HG03521 (cell line): ENCODE data around the gene KCNA3.

ENCODE experiments used
- ATAC-seq: cut with Tn5 transposase; IDR thresholded peaks from one replicate; pipeline ENCODE4 v1.9.1; 2021; ENCODE audit warnings: mild to moderate bottlenecking, moderate library complexity; ENCODE audit not compliant: unreplicated experiment

Gene KCNA3

GRCh38 chr1:110674337-110675059 is at the start of gene KCNA3:
Gene KCNA3 (minus strand): TSS chr1:110674940. CDS start chr1:110674809, 131 bp downstream.
- no peak for ATAC-seq

DNA sequence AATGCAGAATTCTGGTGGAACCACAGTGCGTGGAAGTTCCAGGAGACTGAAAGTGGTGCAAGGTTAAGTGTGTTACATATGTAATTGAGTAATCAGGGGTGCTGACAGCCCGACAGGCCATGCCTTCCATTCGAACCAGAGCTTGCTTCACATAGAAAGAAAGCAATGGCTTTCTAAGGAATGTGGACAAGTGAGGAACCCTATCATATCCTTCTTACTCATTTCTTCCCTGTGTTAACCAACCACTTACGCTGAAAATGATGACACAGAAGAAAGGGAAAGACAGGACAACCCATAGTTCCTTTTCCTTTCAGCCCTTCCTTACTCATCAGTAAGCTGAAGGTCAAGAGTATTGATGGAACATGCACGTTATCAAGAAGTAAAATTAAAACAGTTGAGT is 48.1 kb upstream of the KCNA3 start:
- ATAC-seq, result no peak

DNA sequence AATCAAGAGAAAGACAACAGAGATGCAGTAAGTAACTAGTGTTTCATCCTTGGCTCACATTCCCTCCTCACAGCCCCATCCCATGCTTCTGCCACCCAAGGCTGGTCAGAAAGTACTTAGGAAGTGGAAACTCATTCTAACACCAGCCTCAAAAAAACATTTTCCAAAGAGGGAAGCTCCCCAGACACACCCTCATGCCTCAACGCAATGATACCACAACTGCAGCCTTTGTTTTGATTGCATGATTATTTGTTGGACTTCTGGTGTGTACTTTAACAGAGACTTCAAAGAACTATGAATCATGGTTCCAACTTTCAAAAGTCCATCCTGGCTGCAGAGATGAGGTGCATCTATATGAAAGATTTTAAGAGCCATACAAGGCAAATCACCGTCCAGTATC is 45.2 kb upstream of the KCNA3 start:
- no peak for ATAC-seq

GRCh38 chr1:110718452-110718851 is 43.7 kb upstream of the KCNA3 start:
- no peak for ATAC-seq

- no peak for ATAC-seq
These were observed 42.4 kb upstream of the KCNA3 start for GRCh38 chr1:110717179-110717578.

- ATAC-seq, result no peak
These were observed 39.7 kb upstream of the KCNA3 start for GRCh38 chr1:110714374-110714995.

- no peak for ATAC-seq
These were observed 38.5 kb upstream of the KCNA3 start for GRCh38 chr1:110713221-110713620.

DNA sequence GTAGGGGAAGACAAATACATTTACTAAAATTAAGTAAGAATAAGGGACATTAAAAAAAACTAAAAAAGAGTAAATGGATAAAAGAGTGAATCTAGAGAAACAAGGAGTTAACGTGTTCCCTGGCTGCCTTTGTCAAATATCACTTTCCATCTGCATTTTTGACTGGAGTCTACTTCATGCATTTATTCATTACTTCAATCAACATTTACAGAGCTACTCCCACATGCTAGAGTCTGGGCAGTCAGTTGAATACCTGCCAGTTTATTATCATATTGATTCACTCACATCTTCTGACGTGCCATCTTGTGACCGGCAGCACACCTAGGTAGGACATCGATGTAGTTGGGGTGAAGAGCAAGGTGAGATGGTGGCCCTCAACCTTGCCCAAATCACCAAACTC is 35.6 kb upstream of the KCNA3 start:
- ATAC-seq, result no peak

DNA sequence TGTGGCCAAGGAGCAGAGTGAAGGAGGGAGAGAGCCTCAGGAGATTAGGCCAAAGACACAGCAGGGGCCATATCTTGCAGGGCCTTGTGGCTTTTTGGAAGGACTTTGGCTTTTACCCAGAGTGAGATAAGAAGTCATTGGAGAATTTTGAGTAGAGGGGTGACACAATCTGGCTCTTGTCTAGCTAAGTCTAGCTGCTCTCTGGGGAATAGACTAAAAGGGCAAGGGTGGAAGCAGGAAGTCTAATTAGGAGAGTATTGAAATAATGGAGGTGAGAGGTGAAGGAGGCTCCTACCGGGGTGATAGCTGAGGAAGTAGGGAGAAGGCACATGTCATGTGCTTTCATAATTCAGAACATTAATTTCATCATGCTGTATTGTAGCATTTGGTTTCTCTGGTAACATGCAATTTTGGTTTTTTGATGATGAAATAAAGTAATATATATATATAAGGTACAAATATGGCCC is 34.3 kb upstream of the KCNA3 start:
- ATAC-seq, result no peak

- no peak for ATAC-seq
These were observed 32.5 kb upstream of the KCNA3 start for GRCh38 chr1:110707232-110707631.

GRCh38 chr1:110706621-110707020 is 31.9 kb upstream of the KCNA3 start:
- ATAC-seq, result no peak

DNA sequence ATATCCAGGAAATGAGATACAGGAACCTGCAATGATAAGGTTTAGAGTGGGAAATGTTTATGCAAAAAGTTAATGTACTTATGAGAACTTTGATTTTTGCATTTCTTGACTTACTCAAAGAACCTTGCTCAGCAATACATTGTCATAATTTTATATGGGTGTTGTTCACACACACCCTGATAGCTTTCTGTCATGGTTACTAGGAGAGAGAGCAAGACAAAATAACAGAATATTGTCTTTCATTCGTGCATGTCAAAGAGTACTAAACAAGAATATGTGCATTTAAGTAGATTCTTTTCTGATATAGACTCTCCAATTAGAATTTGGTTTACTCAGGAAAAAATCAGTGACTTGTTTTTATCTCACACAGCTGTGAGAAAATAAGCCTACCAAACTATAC is 27.5 kb upstream of the KCNA3 start:
- no peak for ATAC-seq

DNA sequence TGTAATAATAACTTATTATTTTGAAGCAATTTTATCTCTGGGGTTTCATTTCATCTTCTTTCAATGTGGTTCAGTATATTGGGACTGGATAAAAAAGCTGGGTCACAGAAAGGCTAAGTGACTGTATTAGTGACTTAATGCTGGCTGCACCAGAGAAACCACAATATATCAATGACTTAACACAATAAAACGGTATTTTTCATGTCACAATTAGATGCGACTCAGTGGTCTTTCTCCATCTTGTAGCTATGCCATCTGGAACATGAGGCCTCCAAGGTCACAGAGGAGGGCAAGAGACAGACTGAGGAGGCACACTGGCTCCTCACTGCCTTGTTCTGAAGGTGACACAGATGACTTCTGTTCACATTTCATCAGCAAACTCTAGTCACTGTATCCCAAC is 26.0 kb upstream of the KCNA3 start:
- ATAC-seq, result no peak

DNA sequence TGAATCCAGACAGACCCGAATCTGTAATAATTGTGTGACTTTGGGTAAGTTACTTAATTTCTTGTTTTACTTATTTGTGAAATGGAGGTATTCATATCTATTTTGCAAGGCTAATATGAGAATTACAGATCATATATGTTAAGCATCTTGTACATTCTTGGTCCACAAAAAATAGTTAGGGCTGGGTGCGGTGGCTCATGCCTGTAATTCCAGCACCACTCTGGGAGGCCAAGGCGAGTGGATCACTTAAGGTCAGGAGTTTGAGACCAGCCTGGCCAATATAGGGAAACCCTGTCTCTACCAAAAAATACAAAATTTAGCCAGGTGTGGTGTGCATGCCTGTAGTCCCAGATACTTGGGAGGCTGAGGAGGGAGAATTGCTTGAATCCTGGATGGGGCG is 22.9 kb upstream of the KCNA3 start:
- no peak for ATAC-seq

- ATAC-seq, result no peak
These were observed 22.1 kb upstream of the KCNA3 start for GRCh38 chr1:110696818-110697217.

DNA sequence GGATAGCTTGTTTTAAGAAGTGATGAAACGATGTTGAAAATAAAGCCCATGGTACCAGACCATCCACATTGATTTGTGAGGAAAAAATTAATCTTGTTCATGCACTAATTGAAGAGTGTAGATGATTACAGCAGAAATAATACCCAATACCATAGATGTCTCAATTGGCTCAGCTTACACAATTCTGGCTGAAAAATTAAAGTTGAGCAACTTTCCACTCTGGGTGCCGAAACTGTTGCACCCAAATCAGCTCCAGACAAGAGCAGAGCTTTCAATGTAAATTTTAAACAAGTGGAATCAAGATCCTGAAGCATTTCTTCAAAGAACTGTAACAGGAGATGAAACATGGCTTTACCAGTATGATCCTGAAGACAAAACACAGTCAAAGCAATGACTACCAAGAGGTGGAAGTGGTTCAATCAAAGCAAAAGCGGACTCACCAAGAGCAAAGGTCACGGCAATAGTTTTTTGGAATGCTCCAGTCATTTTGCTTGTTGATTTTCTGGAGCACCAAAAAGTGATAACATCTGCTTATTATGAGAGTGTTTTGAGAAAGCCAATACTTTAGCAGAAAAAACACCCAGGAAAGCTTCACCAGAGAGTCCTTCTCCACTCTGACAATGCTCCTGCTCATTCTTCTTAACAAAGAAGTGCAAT is 16.1 kb upstream of the KCNA3 start:
- ATAC-seq, result no peak

- no peak for ATAC-seq
These were observed 15.1 kb upstream of the KCNA3 start for GRCh38 chr1:110689868-110690267.

- ATAC-seq, result no peak
These were observed 13.8 kb upstream of the KCNA3 start for GRCh38 chr1:110688514-110688913.

DNA sequence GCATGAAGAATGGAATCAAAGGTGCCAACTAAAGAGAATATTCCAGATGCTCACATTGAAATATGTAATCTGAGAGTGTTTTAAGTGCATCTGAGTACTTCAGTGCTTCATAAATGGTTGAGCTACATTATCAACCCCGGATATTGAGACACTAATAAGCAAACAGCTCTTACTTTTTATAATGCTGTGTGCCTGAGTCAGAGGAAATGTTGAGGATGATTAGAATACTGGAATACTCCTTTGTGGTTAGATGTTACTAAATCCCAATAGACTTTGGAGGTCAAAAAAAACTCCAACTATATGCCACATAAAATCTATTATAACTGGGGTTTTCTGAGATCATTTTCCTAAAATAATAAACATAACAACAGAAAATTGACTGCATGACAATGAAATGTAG is 12.5 kb upstream of the KCNA3 start:
- ATAC-seq, result no peak

- no peak for ATAC-seq
These were observed 11.4 kb upstream of the KCNA3 start for GRCh38 chr1:110686188-110686587.

- no peak for ATAC-seq
These were observed 9.8 kb upstream of the KCNA3 start for GRCh38 chr1:110684491-110684890.

- ATAC-seq, result no peak
These were observed 8.2 kb upstream of the KCNA3 start for GRCh38 chr1:110682898-110683297.
